ENCODE data around the gene KLF3.

Gene KLF3

DNA sequence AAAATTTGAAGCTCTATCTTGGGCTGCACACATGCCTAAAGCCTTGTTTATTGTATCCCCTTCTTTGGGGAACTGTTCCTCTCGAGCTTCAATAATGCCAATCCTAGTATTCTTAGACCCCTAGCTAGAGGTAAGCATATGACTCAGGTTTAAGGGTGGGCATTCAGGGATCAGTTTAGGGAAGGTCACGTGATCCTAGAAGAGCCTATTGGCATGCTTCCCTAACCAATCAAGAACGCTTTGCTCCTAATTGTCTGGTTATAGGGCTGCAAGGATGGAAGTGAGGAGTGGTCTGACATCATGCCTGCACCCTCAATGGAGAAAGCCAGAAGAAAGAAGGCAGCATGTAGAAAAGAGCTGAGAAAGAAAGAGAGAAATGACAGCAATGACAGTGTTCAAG lies 71.9 kb downstream of the KLF3 start:
- no peak for DNase-seq
- Mint-ChIP-seq H3K4me1 (peaks cover 6% of the 10 kb centered on the region), H3K27me3 (peaks cover 8% of the 10 kb centered on the region), H3K27ac (no peak overlapping the region), H3K9me3 (peaks cover 12% of the 10 kb centered on the region), H3K36me3 (peaks cover 3% of the 10 kb centered on the region), H3K4me3 (no peak overlapping the region)
- CTCF ChIA-PET = interaction anchor here (0.8 to 1.5 kb wide), 3 partner anchors 47 to 556 kb away, joined by 4 to 6 read pairs (median 5); partner anchors contain the start of gene TLR10

DNA sequence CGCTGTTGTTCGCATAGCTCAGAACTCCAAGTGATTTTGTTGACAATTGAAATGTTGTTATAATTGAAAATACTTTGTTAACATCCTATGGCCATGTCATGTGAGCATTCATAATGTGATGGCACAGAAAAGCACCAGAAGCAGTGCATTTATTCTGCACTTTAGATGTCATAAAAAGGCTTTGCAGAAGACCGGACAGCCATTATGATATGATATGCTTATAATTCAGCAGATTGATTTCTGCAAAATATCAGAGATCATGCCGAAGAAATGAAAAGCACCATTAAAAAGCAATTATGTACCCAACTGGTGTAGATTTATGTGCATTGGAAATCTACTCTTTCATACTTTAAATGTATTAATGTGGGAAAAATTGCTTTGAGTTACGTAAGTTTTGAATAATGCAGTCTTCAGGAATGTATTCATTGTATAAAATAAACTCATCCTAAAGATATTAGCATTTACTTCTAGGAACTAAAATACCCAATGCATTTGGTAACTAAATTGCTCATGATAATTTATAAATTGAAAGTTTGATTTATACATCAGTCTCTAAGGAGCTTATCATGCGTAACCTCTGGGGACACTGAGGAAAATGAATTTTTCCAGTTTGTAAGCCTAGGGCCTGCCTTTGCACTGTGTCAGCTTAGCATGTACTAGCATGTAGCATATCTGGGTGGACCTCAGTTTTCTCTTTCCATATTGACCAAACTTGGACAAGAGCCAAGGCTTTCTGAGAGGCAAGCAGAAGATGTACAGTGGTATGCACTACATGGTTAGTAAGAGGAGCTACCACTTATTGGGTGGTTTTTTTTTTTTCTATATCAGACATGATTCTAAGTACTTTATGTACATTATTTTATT lies 75.2 kb downstream of the KLF3 start:
- H3K27me3 Mint-ChIP-seq = peaks cover 17% of the 10 kb centered on the region
- H3K9me3 Mint-ChIP-seq = no peaks in the 10 kb centered on the region
- no peaks in the 10 kb centered on the region for H3K36me3 Mint-ChIP-seq
- H3K4me3 Mint-ChIP-seq = no peak overlapping the region
- CTCF ChIA-PET = interaction anchor here (0.9 kb wide), 1 partner anchor 8 kb away, joined by 3 read pairs; no protein-coding TSS in a partner anchor
- DNase-seq = no peak
- H3K4me1 Mint-ChIP-seq = peaks cover 17% of the 10 kb centered on the region
- H3K27ac Mint-ChIP-seq = no peak overlapping the region

GRCh38 chr4:38740303-38740702 lies 76.3 kb downstream of the KLF3 start:
- Mint-ChIP-seq H3K9me3 (no peaks in the 10 kb centered on the region), H3K36me3 (no peaks in the 10 kb centered on the region), H3K4me3 (no peak overlapping the region), H3K4me1 (peaks cover 19% of the 10 kb centered on the region), H3K27me3 (peaks cover 16% of the 10 kb centered on the region), H3K27ac (no peak overlapping the region)
- CTCF ChIA-PET = interaction anchor here (0.9 kb wide), 1 partner anchor 9 kb away, joined by 3 read pairs; no protein-coding TSS in a partner anchor
- no peak for DNase-seq

GRCh38 chr4:38743866-38744265 lies 79.9 kb downstream of the KLF3 start:
- H3K9me3 Mint-ChIP-seq = peaks cover 16% of the 10 kb centered on the region
- H3K27me3 Mint-ChIP-seq = peaks cover 9% of the 10 kb centered on the region
- H3K36me3 Mint-ChIP-seq = peaks cover 15% of the 10 kb centered on the region
- no peak for DNase-seq
- peaks cover 19% of the 10 kb centered on the region for H3K4me1 Mint-ChIP-seq
- H3K4me3 Mint-ChIP-seq = no peak overlapping the region
- CTCF ChIA-PET = interaction anchor here (1.1 to 1.8 kb wide), 4 partner anchors 13 to 112 kb away, joined by 3 to 7 read pairs (median 4); partner anchors contain the start of gene TLR6
- no peak overlapping the region for H3K27ac Mint-ChIP-seq

GRCh38 chr4:38745881-38746280 lies 81.9 kb downstream of the KLF3 start:
- Mint-ChIP-seq H3K27ac (no peak overlapping the region), H3K4me3 (no peak overlapping the region), H3K4me1 (peaks cover 19% of the 10 kb centered on the region), H3K27me3 (peaks cover 9% of the 10 kb centered on the region), H3K9me3 (peaks cover 16% of the 10 kb centered on the region), H3K36me3 (peaks cover 15% of the 10 kb centered on the region)
- CTCF ChIA-PET = interaction anchor here (0.7 kb wide), 1 partner anchor 12 kb away, joined by 3 read pairs; no protein-coding TSS in a partner anchor
- DNase-seq = no peak

DNA sequence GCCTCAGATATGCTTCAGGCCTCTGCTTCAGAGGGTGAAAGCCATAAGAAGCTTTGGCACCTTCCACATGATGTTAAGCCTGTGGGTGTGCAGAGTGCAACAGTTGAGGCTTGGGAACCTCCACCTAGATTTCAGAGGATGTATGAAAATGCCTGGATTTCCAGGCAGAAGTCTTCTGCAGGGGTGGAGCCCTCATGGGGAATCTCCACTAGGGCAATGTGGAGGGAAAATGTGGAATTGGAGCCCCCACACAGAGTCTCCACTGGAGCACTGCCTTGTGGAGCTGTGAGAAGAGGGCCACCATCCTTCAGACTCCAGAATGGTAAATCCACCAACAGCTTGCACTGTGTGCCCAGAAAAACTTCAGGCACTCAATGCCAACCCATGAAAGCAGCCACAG lies 83.6 kb downstream of the KLF3 start:
- peaks cover 17% of the 10 kb centered on the region for H3K36me3 Mint-ChIP-seq
- H3K4me1 Mint-ChIP-seq = peaks cover 16% of the 10 kb centered on the region
- DNase-seq = no peak
- no peak overlapping the region for H3K4me3 Mint-ChIP-seq
- CTCF ChIA-PET = no interaction called here
- H3K9me3 Mint-ChIP-seq = peaks cover 16% of the 10 kb centered on the region
- peaks cover 3% of the 10 kb centered on the region for H3K27me3 Mint-ChIP-seq
- H3K27ac Mint-ChIP-seq = no peak overlapping the region

- Mint-ChIP-seq H3K27ac (no peak overlapping the region), H3K27me3 (no peaks in the 10 kb centered on the region), H3K4me1 (no peaks in the 10 kb centered on the region), H3K4me3 (no peak overlapping the region), H3K9me3 (peaks cover 16% of the 10 kb centered on the region), H3K36me3 (peaks cover 17% of the 10 kb centered on the region)
- CTCF ChIA-PET = interaction anchor here (1.0 to 2.4 kb wide), 2 partner anchors 10 to 54 kb away, joined by 4 to 5 read pairs; no protein-coding TSS in a partner anchor
- DNase-seq = no peak
Measured at GRCh38 chr4:38749336-38749735, 85.3 kb downstream of the KLF3 start.
